HT-29 (cell line): ENCODE results near the gene AKAP13. TPM values are rescaled to one million over a fixed set of nuclear protein-coding genes. Genes with fewer than 3 reads are reported as not detected.
"Not testable (repeated sequence)": the region's sequence is repeated elsewhere in the genome, so short reads cannot be mapped to it uniquely, and the experiment has no call there.

Experiments
- DNase-seq: peaks from one replicate; pipeline ENCODE4 v3.0.0-alpha.2; 2015; ENCODE audit warnings: low spot score
- total RNA-seq: library from RNA; depleted of rRNA; stranded (reverse); fragments of >200 nt; shearing (Covaris generic); gene quantifications from 2 replicates; pipeline ENCODE4 v1.2.3, GENCODE V29; 2014

Gene AKAP13
- total RNA-seq, 1 experiment from 2014 or later, result 108 TPM

- no peak for DNase-seq
Measured at GRCh38 chr15:85477730-85478129, 97.3 kb downstream of the AKAP13 start.

- DNase-seq, result no peak
Measured at GRCh38 chr15:85479071-85479647, 98.8 kb downstream of the AKAP13 start.

GRCh38 chr15:85480923-85481322 is 100.5 kb downstream of the AKAP13 start:
- no peak for DNase-seq

- not testable (repeated sequence) for DNase-seq
Measured at GRCh38 chr15:85481543-85481942, 101.1 kb downstream of the AKAP13 start.

- DNase-seq, result peak; percentile 34
Measured at GRCh38 chr15:85482894-85483293, 102.5 kb downstream of the AKAP13 start.

- DNase-seq, result not testable (repeated sequence)
Measured at GRCh38 chr15:85483955-85484354, 103.6 kb downstream of the AKAP13 start.

- not testable (repeated sequence) for DNase-seq
Measured at GRCh38 chr15:85484923-85485322, 104.5 kb downstream of the AKAP13 start.

- DNase-seq, result peak; percentile 87
Measured at GRCh38 chr15:85485956-85486567, 105.7 kb downstream of the AKAP13 start.

- not testable (repeated sequence) for DNase-seq
Measured at GRCh38 chr15:85487796-85488195, 107.4 kb downstream of the AKAP13 start.

- DNase-seq, result peak; percentile 57
Measured at GRCh38 chr15:85488997-85489396, 108.6 kb downstream of the AKAP13 start.

GRCh38 chr15:85489773-85490493 is 109.5 kb downstream of the AKAP13 start:
- no peak for DNase-seq

GRCh38 chr15:85490856-85491255 is 110.5 kb downstream of the AKAP13 start:
- no peak for DNase-seq

- DNase-seq, result no peak
Measured at GRCh38 chr15:85491691-85492090, 111.3 kb downstream of the AKAP13 start.

GRCh38 chr15:85492406-85492805 is 112.0 kb downstream of the AKAP13 start:
- no peak for DNase-seq

- peak; percentile 47 for DNase-seq
Measured at GRCh38 chr15:85493260-85493659, 112.9 kb downstream of the AKAP13 start.

GRCh38 chr15:85494048-85494777 is 113.8 kb downstream of the AKAP13 start:
- peak; percentile 98 for DNase-seq

GRCh38 chr15:85495096-85495495 is 114.7 kb downstream of the AKAP13 start:
- DNase-seq, result no peak

GRCh38 chr15:85495544-85495943 is 115.1 kb downstream of the AKAP13 start:
- no peak for DNase-seq

- DNase-seq, result no peak
Measured at GRCh38 chr15:85496151-85496550, 115.7 kb downstream of the AKAP13 start.

- peak; percentile 60 for DNase-seq
Measured at GRCh38 chr15:85496551-85497171, 116.3 kb downstream of the AKAP13 start.

GRCh38 chr15:85497172-85497569 is 116.8 kb downstream of the AKAP13 start:
- DNase-seq, result no peak

GRCh38 chr15:85498471-85498870 is 118.1 kb downstream of the AKAP13 start:
- DNase-seq, result no peak
